ENCODE measurements around the gene DAPK1.
A peak's percentile ranks its signal among the peaks of the same experiment; 100 is the strongest.

Gene DAPK1

GRCh38 chr9:87683751-87684626 is 186.3 kb downstream of the DAPK1 start:
- no peaks in the 10 kb centered on the region for H3K9me3 ChIP-seq (ENCODE audit: insufficient read depth, low read length)
- no peak overlapping the region for H3K27ac ChIP-seq (ENCODE audit: low read length)
- H3K36me3 ChIP-seq (replicated peaks; ENCODE audit: low read depth, low read length): no peaks in the 10 kb centered on the region
- no peaks in the 10 kb centered on the region for H3K27me3 ChIP-seq (ENCODE audit: low read depth, low read length)
- H3K79me2 ChIP-seq (ENCODE audit: low read length): no peaks in the 10 kb centered on the region
- no peak overlapping the region for H3K9ac ChIP-seq (ENCODE audit: low read length)
- H4K20me1 ChIP-seq (ENCODE audit: insufficient read depth, low read length): no peaks in the 10 kb centered on the region
- H3K4me1 ChIP-seq (ENCODE audit: low read length): no peaks in the 10 kb centered on the region
- no peak overlapping the region for H3K4me2 ChIP-seq (ENCODE audit: low read length)
- H3K4me3 ChIP-seq (ENCODE audit: low read length): no peak overlapping the region
- no peak overlapping the region for H2AFZ ChIP-seq (ENCODE audit: low read depth, low read length)
- TF ChIP-seq EZH2phosphoT487 (IDR thresholded peaks at IDR 0.05; ENCODE audit: low read depth): no peak
- TF ChIP-seq CTCF (IDR thresholded peaks at IDR 0.05; ENCODE audit: low read depth, low read length): no peak

- H3K4me2 ChIP-seq (ENCODE audit: low read length): no peak overlapping the region
Observed at GRCh38 chr9:87684627-87685219, 187.1 kb downstream of the DAPK1 start.

GRCh38 chr9:87685441-87685840 is 187.8 kb downstream of the DAPK1 start:
- Histone ChIP-seq H3K4me1 (ENCODE audit: low read length) (no peaks in the 10 kb centered on the region), H3K36me3 (replicated peaks; ENCODE audit: low read depth, low read length) (no peaks in the 10 kb centered on the region), H3K27me3 (ENCODE audit: low read depth, low read length) (no peaks in the 10 kb centered on the region), H3K9ac (ENCODE audit: low read length) (no peak overlapping the region), H3K79me2 (ENCODE audit: low read length) (no peaks in the 10 kb centered on the region), H3K9me3 (ENCODE audit: insufficient read depth, low read length) (no peaks in the 10 kb centered on the region), H3K4me2 (ENCODE audit: low read length) (no peak overlapping the region), H3K27ac (ENCODE audit: low read length) (no peak overlapping the region), H3K4me3 (ENCODE audit: low read length) (no peak overlapping the region), H2AFZ (ENCODE audit: low read depth, low read length) (no peak overlapping the region), H4K20me1 (ENCODE audit: insufficient read depth, low read length) (no peaks in the 10 kb centered on the region)
- TF ChIP-seq CTCF (IDR thresholded peaks at IDR 0.05; ENCODE audit: low read depth, low read length): no peak
- TF ChIP-seq EZH2phosphoT487 (IDR thresholded peaks at IDR 0.05; ENCODE audit: low read depth): no peak

More at GRCh38 chr9:87684627-87685219, 187.1 kb downstream of the DAPK1 start:
- no peaks in the 10 kb centered on the region for H3K36me3 ChIP-seq (replicated peaks; ENCODE audit: low read depth, low read length)
- no peaks in the 10 kb centered on the region for H3K4me1 ChIP-seq (ENCODE audit: low read length)
- H3K27me3 ChIP-seq (ENCODE audit: low read depth, low read length): no peaks in the 10 kb centered on the region
- no peak overlapping the region for H2AFZ ChIP-seq (ENCODE audit: low read depth, low read length)
- TF ChIP-seq CTCF (IDR thresholded peaks at IDR 0.05; ENCODE audit: low read depth, low read length): peak; percentile 55
- TF ChIP-seq EZH2phosphoT487 (IDR thresholded peaks at IDR 0.05; ENCODE audit: low read depth): no peak
- no peak overlapping the region for H3K4me3 ChIP-seq (ENCODE audit: low read length)
- H4K20me1 ChIP-seq (ENCODE audit: insufficient read depth, low read length): no peaks in the 10 kb centered on the region
- no peak overlapping the region for H3K27ac ChIP-seq (ENCODE audit: low read length)
- no peak overlapping the region for H3K9ac ChIP-seq (ENCODE audit: low read length)
- no peaks in the 10 kb centered on the region for H3K9me3 ChIP-seq (ENCODE audit: insufficient read depth, low read length)
- no peaks in the 10 kb centered on the region for H3K79me2 ChIP-seq (ENCODE audit: low read length)

GRCh38 chr9:87685871-87686519 is 188.3 kb downstream of the DAPK1 start:
- Histone ChIP-seq H2AFZ (ENCODE audit: low read depth, low read length) (no peak overlapping the region), H3K4me3 (ENCODE audit: low read length) (no peak overlapping the region), H3K27me3 (ENCODE audit: low read depth, low read length) (no peaks in the 10 kb centered on the region), H3K27ac (ENCODE audit: low read length) (no peak overlapping the region), H3K9ac (ENCODE audit: low read length) (no peak overlapping the region), H3K9me3 (ENCODE audit: insufficient read depth, low read length) (no peaks in the 10 kb centered on the region), H3K79me2 (ENCODE audit: low read length) (no peaks in the 10 kb centered on the region), H3K36me3 (replicated peaks; ENCODE audit: low read depth, low read length) (no peaks in the 10 kb centered on the region), H4K20me1 (ENCODE audit: insufficient read depth, low read length) (no peaks in the 10 kb centered on the region), H3K4me2 (ENCODE audit: low read length) (no peak overlapping the region), H3K4me1 (ENCODE audit: low read length) (no peaks in the 10 kb centered on the region)
- no peak for TF ChIP-seq CTCF (IDR thresholded peaks at IDR 0.05; ENCODE audit: low read depth, low read length)
- no peak for TF ChIP-seq EZH2phosphoT487 (IDR thresholded peaks at IDR 0.05; ENCODE audit: low read depth)
